CD14-positive monocyte (primary cell): ENCODE measurements around the gene RARB. TPM values are rescaled to one million over a fixed set of nuclear protein-coding genes. Genes with fewer than 3 reads are reported as not detected.

ENCODE experiments used
- DNase-seq, 3 donors: peaks; one replicate each; pipeline ENCODE4 v3.0.0-alpha.2; 2011 to 2022
- H2AFZ ChIP-seq: 2 replicates; pipeline ENCODE4 v1.6.0; 2012; ENCODE audit warnings: mild to moderate bottlenecking, low read depth, low read length, inconsistent platforms; ENCODE audit not compliant: insufficient read depth, poor library complexity, severe bottlenecking
- H3K27ac ChIP-seq, 2 donors: 1 replicate in 1 of 2; 2 replicates in 1 of 2; pipeline ENCODE4 v1.5.1; 2012 to 2013; ENCODE audit warnings: low read length in 2 of 2, control low read depth in 1 of 2, inconsistent platforms in 1 of 2, low read depth in 1 of 2, mild to moderate bottlenecking in 1 of 2
- H3K27me3 ChIP-seq, 2 donors: one replicate each; pipeline versions ENCODE4 v1.6.0 to v1.6.1; 2011 to 2013; ENCODE audit warnings: low read length in 2 of 2; ENCODE audit not compliant: control insufficient read depth in 2 of 2, insufficient read depth in 2 of 2
- H3K36me3 ChIP-seq, 2 donors: replicated peaks in 1 of 2; 1 replicate in 1 of 2; 2 replicates in 1 of 2; pipeline versions ENCODE4 v1.5.1 to v1.6.1; 2012 to 2013; ENCODE audit warnings: low read length in 2 of 2, control low read depth in 1 of 2, inconsistent platforms in 1 of 2, mild to moderate bottlenecking in 1 of 2; ENCODE audit not compliant: insufficient read depth in 2 of 2, control insufficient read depth in 1 of 2
- H3K4me1 ChIP-seq, 2 donors: 1 replicate in 1 of 2; 2 replicates in 1 of 2; pipeline versions ENCODE4 v1.5.1 to v1.6.1; 2012 to 2013; ENCODE audit warnings: low read length in 2 of 2, control low read depth in 1 of 2, inconsistent platforms in 1 of 2, mild to moderate bottlenecking in 1 of 2, moderate library complexity in 1 of 2; ENCODE audit not compliant: insufficient read depth in 2 of 2, control insufficient read depth in 1 of 2
- H3K4me2 ChIP-seq: replicated peaks from 2 replicates; pipeline ENCODE3; 2012; ENCODE audit warnings: low read length, moderate library complexity, mild to moderate bottlenecking; ENCODE audit not compliant: poor library complexity, severe bottlenecking; ENCODE audit errors: extremely low read depth
- H3K4me3 ChIP-seq, 3 experiments: fragments of 200-600 bp in 1 of 3; sonication (generic) in 1 of 3; replicated peaks in 1 of 3; 1 replicate in 2 of 3; 2 replicates in 1 of 3; pipeline ENCODE4 v1.5.1; 2011 to 2013; ENCODE audit warnings: low read length in 3 of 3, mild to moderate bottlenecking in 3 of 3, control low read depth in 2 of 3, low read depth in 2 of 3, inconsistent platforms in 1 of 3, moderate library complexity in 1 of 3
- H3K79me2 ChIP-seq: 2 replicates; pipeline ENCODE4 v1.6.0; 2012; ENCODE audit warnings: mild to moderate bottlenecking, control low read depth, inconsistent platforms, low read length, moderate library complexity; ENCODE audit not compliant: insufficient read depth
- H3K9ac ChIP-seq: 2 replicates; pipeline ENCODE4 v1.6.0; 2017; ENCODE audit warnings: low read length, mild to moderate bottlenecking; ENCODE audit not compliant: insufficient read depth, poor library complexity, severe bottlenecking
- H3K9me3 ChIP-seq, 2 donors: replicated peaks in 1 of 2; 1 replicate in 1 of 2; 2 replicates in 1 of 2; pipeline versions ENCODE4 v1.5.1 to v1.6.1; 2012 to 2013; ENCODE audit warnings: low read length in 2 of 2, control low read depth in 1 of 2; ENCODE audit not compliant: control insufficient read depth in 1 of 2, insufficient read depth in 1 of 2
- H4K20me1 ChIP-seq: 2 replicates; pipeline ENCODE4 v1.6.0; 2012; ENCODE audit warnings: mild to moderate bottlenecking, low read length, control low read depth, moderate library complexity; ENCODE audit not compliant: insufficient read depth
- H3K27ac Mint-ChIP-seq, 7 donors: one replicate each; pipeline ENCODE4 v1.8.0; 2020; ENCODE audit warnings: mild to moderate bottlenecking in 7 of 7, mixed read lengths in 7 of 7, moderate library complexity in 6 of 7, inconsistent platforms in 2 of 7
- H3K27me3 Mint-ChIP-seq, 3 donors: one replicate each; pipeline ENCODE4 v1.8.0; 2021 to 2022; ENCODE audit warnings: low read depth in 3 of 3, mild to moderate bottlenecking in 3 of 3, mixed read lengths in 3 of 3, moderate library complexity in 3 of 3, inconsistent platforms in 1 of 3
- H3K36me3 Mint-ChIP-seq, 2 donors: one replicate each; pipeline ENCODE4 v1.8.0; 2020; ENCODE audit warnings: mixed read lengths in 2 of 2, inconsistent platforms in 1 of 2, mild to moderate bottlenecking in 1 of 2
- H3K4me1 Mint-ChIP-seq: one replicate; pipeline ENCODE4 v1.8.0; 2020; ENCODE audit warnings: mild to moderate bottlenecking, mixed read lengths
- H3K4me3 Mint-ChIP-seq, 2 donors: one replicate each; pipeline ENCODE4 v1.8.0; 2020; ENCODE audit warnings: mild to moderate bottlenecking in 2 of 2, mixed read lengths in 2 of 2, moderate library complexity in 1 of 2
- H3K9me3 Mint-ChIP-seq, 7 donors: one replicate each; pipeline ENCODE4 v1.8.0; 2020 to 2022; ENCODE audit warnings: mixed read lengths in 7 of 7, mild to moderate bottlenecking in 6 of 7, moderate library complexity in 6 of 7, inconsistent platforms in 2 of 7
- WGBS: methylation state at CpG from one replicate; pipeline ENCODE4 v1.1.5; 2013; ENCODE audit warnings: missing lambda C conversion rate; ENCODE audit not compliant: insufficient coverage; 5-methylcytosine and 5-hydroxymethylcytosine counted together
- intact Hi-C, 2 donors: fragments of 100-400 bp; cut with micrococcal nuclease; formaldehyde crosslinking; loops; one replicate each; pipeline versions ENCODE4 v1.15.0 to v1.15.1; 2023
- polyA plus RNA-seq, 3 donors: library from polyadenylated mRNA; depleted of rRNA in 1 of 3; unstranded in 2 of 3; stranded (reverse) in 1 of 3; fragments of 300-500 nt in 2 of 3; fragments of >200 nt in 1 of 3; fragmentation: Illumina TruSeq in 2 of 3; gene quantifications; 1 replicate in 2 of 3; 2 replicates in 1 of 3; pipeline ENCODE4 v1.2.3, GENCODE V29; 2012 to 2021
- small RNA-seq: library from RNA; depleted of rRNA; stranded (forward); fragments of <200 nt; gene quantifications from one replicate; pipeline ENCODE3, GENCODE V24; 2012; ENCODE audit warnings: low read depth; ENCODE audit not compliant: insufficient read length
- TF ChIP-seq, protein P1 (sequence below): fragments of 200-600 bp; IDR thresholded peaks from one replicate; pipeline ENCODE4 v1.8.0; 2022; ENCODE audit warnings: antibody characterized with exemption, mild to moderate bottlenecking

The RARB gene
- polyA plus RNA-seq, 3 donors = not detected

DNA sequence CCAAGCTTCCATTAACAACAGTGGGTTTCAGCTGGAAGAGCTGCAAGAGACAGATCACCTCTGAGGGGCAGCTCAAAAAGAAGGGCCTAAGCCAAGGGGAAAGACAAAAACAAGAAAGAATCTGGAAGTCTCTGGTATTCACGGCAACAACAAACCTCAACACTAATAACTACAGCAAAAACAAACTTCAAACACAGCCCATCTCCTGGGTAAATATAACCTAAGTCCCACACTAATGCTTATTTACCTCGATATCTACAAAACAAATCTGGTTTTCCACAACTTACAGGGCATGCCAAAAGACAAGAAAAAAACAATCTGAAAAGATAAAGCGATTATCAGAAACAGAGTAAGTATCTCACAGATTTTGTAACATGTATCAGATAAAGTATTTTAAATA is 207.0 kb downstream of the RARB start:
- Mint-ChIP-seq H3K4me3 (no peak overlapping the region), H3K36me3 (peaks cover 70 to 76% of the 10 kb centered on the region in 2 donors), H3K27me3 (no peaks in the 10 kb centered on the region), H3K27ac (peak overlapping the region in 1 of 7 donors; percentile 64), H3K9me3 (no peaks in the 10 kb centered on the region), H3K4me1 (no peaks in the 10 kb centered on the region)
- Histone ChIP-seq H4K20me1 (no peaks in the 10 kb centered on the region), H3K36me3 (peaks cover 69 to 89% of the 10 kb centered on the region in 2 donors), H3K4me2 (no peak overlapping the region), H3K4me1 (no peaks in the 10 kb centered on the region), H3K4me3 (no peak overlapping the region), H3K27ac (no peak overlapping the region), H3K9me3 (no peaks in the 10 kb centered on the region), H3K9ac (no peak overlapping the region), H2AFZ (no peak overlapping the region), H3K79me2 (peaks cover 9% of the 10 kb centered on the region), H3K27me3 (no peaks in the 10 kb centered on the region)
- DNase-seq = no peak
- WGBS = 83% methylated on average over 1 of the region's 3 CpGs
- TF ChIP-seq, protein P1, sequence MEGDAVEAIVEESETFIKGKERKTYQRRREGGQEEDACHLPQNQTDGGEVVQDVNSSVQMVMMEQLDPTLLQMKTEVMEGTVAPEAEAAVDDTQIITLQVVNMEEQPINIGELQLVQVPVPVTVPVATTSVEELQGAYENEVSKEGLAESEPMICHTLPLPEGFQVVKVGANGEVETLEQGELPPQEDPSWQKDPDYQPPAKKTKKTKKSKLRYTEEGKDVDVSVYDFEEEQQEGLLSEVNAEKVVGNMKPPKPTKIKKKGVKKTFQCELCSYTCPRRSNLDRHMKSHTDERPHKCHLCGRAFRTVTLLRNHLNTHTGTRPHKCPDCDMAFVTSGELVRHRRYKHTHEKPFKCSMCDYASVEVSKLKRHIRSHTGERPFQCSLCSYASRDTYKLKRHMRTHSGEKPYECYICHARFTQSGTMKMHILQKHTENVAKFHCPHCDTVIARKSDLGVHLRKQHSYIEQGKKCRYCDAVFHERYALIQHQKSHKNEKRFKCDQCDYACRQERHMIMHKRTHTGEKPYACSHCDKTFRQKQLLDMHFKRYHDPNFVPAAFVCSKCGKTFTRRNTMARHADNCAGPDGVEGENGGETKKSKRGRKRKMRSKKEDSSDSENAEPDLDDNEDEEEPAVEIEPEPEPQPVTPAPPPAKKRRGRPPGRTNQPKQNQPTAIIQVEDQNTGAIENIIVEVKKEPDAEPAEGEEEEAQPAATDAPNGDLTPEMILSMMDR = no peak
- intact Hi-C loops = no loop called here

Small RNA genes within 50 kb of the gene (small RNA-seq; reads per million reads assigned to genes)
- gene RF01161 = not detected
- not detected for gene RF02271

Other genes with a start within 250 kb of the RARB start
- gene TOP2B, start 236.6 kb downstream of the RARB start, polyA plus RNA-seq = 10 to 100 TPM; 21.4 to 27.0 (median 26.1) TPM